CD4-positive, alpha-beta T cell treated with Interleukin-12 subunit alpha and Interleukin-12 subunit beta, for 1 hour (primary cell): ENCODE results near the gene ABCC8.
"Not testable (repeated sequence)": the region's sequence is repeated elsewhere in the genome, so short reads cannot be mapped to it uniquely, and the experiment has no call there.

Source experiments
- DNase-seq: peaks from one replicate; pipeline ENCODE4 v3.0.0-alpha.2; 2020

Gene ABCC8

DNA sequence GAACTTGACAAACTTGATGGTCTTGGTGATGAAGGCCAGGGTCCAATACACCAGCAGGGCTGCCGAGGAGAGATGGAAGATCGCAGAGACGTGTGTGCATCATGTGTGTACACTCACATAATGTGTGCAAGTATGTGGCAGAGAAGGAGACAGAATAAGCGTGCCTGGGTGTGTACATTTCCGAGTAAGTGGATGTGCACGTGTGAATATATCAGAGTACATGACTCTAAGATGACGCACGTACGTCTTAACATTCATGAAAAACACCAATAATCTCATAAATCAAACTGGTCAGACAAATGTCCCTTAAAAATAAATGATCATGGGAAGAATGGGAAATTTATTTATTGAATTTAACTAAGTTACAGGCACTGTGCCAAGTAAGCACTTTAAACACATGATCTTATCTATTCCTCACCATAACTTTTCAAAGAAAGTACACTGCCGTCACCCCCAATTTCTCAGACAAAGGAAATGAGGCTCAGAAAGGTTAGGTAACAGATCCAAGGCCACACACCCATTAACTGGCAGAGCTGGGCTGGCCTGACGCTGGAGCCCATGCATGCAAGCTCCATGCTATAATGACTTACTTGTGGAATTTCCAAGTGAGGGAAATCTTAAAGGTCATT is 13.0 kb downstream of the ABCC8 start:
- DNase-seq, result no peak

GRCh38 chr11:17462940-17463339 is 13.7 kb downstream of the ABCC8 start:
- DNase-seq, result no peak

- no peak for DNase-seq
Observed at GRCh38 chr11:17460406-17460805, 16.2 kb downstream of the ABCC8 start.

- DNase-seq, result no peak
Observed at GRCh38 chr11:17459236-17459896, 17.3 kb downstream of the ABCC8 start.

- DNase-seq, result no peak
Observed at GRCh38 chr11:17458268-17458667, 18.4 kb downstream of the ABCC8 start.

- DNase-seq, result no peak
Observed at GRCh38 chr11:17457396-17458173, 19.1 kb downstream of the ABCC8 start.

GRCh38 chr11:17452668-17453067 is 24.0 kb downstream of the ABCC8 start:
- DNase-seq, result no peak

DNA sequence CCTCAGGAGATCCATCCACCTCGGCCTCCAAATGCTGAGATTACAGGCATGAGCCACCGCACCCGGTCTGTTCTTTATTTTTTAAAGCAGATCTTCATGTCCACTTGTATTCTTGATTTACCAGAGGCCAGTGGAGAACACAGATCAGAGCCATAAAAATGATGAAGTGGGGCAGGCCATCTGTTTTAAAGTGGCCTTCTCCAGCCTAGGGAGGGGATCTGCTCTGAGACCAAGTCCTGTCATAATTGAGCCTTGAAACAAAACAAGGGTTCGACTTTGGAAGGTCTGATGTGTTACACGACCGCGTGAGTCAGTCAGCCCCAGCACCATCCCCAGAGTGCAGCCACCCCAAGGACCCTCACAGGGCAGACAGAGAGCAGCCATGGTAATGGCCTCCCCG is 27.5 kb downstream of the ABCC8 start:
- no peak for DNase-seq

DNA sequence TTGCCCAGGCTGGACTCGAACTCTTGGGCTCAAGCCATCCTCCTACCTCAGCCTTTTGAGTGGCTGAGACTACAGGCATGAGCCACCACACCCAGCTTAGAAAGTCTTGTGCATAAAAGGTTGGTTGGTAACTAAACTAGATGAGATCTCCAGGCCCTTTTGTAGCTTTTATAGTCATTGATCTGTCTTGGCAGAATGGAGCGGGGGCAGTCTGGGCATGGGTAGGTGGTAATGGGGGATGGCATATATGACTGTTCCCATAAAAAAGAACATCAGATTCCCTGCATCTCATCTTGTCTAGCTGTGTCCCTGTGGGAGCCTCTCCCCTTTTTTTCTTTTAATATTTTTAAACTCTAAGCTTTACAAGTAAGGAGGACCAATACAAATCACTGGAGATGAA is 30.2 kb downstream of the ABCC8 start:
- no peak for DNase-seq

DNA sequence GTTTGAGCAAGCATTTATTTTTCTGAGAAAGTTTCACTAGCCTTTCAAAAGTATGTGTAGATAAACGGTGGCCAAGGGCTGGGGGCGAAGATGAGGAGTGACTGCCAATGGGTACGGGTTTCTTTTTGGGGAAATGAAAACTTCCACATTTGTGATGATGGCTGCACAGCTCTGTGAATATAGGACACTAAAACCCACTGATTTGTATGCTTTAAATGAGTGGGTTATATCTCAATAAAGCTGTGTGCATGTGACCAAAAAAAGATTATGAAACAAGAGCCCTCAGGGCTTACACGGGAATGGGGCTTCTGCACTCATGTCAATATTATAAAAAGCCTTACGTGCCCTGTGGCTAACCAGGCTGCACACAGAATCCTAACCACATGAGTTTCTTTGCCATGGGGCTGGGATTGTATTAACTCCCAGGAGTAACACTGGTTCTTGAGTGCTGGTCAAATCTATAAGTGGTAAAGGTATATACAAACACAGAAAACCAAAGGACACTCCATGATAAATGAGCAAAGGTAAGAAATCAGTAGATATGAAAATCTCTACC is 31.3 kb downstream of the ABCC8 start:
- no peak for DNase-seq

GRCh38 chr11:17443926-17444690 is 32.5 kb downstream of the ABCC8 start:
- no peak for DNase-seq

- DNase-seq, result no peak
Observed at GRCh38 chr11:17443423-17443822, 33.2 kb downstream of the ABCC8 start.

GRCh38 chr11:17443000-17443399 is 33.6 kb downstream of the ABCC8 start:
- DNase-seq, result no peak

- no peak for DNase-seq
Observed at GRCh38 chr11:17439316-17439782, 37.3 kb downstream of the ABCC8 start.

DNA sequence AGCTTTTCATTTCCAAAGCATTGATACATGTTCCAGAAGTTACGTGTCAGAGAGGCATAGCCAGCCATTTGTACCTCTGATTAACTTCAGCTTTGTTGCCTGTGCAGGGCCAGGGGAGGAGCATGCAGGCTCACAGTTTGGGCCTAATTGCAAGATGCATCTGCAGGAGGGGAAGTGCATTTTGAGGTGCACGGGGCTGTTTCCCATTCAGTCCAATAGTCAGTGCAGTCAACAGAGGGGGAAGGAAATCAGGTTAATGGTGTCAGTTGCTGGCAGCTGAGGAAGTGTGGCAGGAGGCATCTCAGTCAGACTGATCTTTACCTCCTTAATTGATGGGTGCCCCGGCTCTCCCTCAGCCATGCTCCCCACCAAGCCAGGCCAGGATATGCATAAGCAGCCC is 39.3 kb downstream of the ABCC8 start:
- no peak for DNase-seq

- no peak for DNase-seq
Observed at GRCh38 chr11:17434108-17434507, 42.5 kb downstream of the ABCC8 start.

- DNase-seq, result no peak
Observed at GRCh38 chr11:17432002-17432401, 44.6 kb downstream of the ABCC8 start.

DNA sequence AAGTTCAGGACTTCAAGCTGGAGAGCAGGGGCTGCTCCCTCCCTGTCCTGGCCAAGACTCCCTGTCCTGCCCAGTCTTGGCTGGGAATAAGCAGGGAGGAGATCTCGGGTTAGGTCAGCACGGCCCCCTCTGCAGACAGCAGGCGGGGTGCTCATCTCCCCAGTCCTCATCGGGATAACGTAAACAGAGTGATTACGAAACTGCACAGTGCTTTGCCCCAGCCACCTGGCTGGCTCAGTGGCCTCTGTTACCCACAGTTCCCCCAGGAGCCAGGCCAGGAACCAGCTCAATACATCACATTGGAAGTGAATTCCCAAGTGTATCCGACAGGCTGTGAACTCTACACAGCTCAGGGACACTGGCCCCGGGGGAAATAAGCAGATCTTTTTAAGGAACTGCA is 45.5 kb downstream of the ABCC8 start:
- DNase-seq, result no peak

GRCh38 chr11:17430616-17431015 is 46.0 kb downstream of the ABCC8 start:
- DNase-seq, result no peak

DNA sequence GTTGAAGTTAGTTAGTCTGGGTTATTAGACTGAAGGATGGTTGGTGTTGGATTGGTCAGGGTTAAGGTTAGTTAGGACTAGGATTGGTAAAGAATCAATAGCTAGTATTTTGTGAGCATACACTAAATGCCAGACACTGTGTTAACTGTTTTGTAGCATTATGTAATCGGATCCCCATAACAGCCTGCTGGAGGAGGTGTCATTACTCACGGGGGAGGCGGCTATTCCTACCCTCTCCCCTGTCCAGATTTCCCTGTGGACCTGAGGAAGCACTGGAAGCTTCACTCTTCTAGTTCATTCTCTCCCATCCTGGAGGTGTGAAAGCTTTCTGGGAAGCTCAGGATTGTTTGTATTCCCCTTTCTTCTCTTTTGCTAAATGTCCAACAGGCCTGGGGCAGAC is 47.7 kb downstream of the ABCC8 start:
- DNase-seq, result no peak

DNA sequence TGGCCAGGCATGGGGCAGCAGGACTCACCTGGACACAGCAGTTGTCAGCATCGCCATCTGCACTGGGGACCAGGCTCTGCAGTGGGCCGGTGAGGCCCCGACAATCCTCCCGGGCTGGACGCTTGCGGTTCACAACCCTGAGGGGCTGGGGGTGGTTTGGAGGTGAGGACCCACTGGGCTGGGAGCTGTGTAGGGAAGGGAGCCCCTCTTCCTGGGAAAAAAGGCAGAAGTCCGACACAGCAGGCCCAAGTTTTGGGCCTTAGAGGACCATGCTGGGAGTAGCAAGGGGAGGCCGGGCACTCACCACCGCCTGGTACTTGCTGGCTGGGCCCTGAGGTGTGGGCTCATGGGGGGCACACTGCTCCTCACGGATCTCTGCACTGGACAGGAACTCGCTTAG is 48.4 kb downstream of the ABCC8 start:
- no peak for DNase-seq

GRCh38 chr11:17426233-17426632 is 50.4 kb downstream of the ABCC8 start:
- DNase-seq, result not testable (repeated sequence)
